HG03432 (cell line): ENCODE results near the gene DAPK2.

Experiments
- ATAC-seq: cut with Tn5 transposase; IDR thresholded peaks from one replicate; pipeline ENCODE4 v1.9.1; 2021; ENCODE audit warnings: mild to moderate bottlenecking, moderate library complexity; ENCODE audit not compliant: unreplicated experiment

DAPK2 gene

DNA sequence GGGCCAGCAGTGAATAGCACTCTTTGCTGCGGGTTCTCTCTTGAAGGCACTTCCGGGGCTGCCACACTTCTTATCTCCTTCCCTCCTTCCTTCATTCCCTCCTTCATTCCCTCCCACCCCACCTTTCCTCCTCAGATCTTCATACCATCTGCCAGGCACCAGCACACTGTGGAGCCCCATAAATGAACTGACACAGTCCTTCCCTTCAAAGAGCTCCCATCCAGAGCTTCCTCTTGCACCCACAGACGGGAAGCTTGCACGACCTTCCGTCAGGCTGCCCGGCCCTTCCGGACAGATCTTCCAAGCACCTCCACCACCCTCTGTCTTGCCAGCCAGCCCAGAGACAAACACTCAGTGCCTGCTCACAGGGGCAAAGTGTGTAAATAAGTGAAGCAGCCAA is 147.1 kb downstream of the DAPK2 start:
- ATAC-seq, result no peak

GRCh38 chr15:63896336-63897115 is 149.8 kb downstream of the DAPK2 start:
- ATAC-seq, result peak; percentile 75

DNA sequence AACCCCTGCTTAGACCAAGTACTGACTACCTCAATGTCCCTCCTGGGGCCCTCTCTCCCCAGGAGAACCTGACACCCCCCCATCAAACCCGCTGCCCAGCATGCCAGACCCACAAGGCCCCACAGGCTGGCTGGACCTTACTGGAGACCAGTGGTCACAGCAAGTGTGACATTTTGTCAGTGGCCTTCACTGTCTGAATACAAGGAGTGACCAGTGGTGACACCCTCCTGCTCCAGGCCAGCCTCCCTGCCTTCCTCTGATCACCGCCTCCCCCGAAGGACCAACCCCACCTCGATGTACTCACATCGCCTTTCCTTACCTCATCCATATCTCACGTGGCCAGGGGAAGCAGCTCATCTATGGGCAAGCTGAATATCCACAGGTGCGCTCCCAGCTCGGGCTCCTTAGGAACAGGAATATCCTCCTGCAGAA is 150.5 kb downstream of the DAPK2 start:
- ATAC-seq, result no peak

- no peak for ATAC-seq
Observed at GRCh38 chr15:63895194-63895593, 151.1 kb downstream of the DAPK2 start.

DNA sequence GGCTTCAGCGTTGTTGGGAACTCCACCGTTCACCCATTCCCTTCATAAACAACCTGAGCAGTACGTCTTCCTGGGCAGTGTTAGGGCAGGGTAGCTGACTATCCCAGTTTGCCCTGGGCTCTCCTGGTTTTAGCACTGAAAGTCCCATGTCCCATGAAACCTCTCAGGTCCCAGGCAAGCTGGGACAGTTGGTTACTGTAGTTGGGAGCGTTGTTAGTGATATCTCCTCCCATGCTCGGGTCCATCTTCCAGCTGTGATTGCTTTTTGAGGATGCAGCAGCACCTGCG is 151.7 kb downstream of the DAPK2 start:
- no peak for ATAC-seq

- no peak for ATAC-seq
Observed at GRCh38 chr15:63893866-63894661, 152.2 kb downstream of the DAPK2 start.

DNA sequence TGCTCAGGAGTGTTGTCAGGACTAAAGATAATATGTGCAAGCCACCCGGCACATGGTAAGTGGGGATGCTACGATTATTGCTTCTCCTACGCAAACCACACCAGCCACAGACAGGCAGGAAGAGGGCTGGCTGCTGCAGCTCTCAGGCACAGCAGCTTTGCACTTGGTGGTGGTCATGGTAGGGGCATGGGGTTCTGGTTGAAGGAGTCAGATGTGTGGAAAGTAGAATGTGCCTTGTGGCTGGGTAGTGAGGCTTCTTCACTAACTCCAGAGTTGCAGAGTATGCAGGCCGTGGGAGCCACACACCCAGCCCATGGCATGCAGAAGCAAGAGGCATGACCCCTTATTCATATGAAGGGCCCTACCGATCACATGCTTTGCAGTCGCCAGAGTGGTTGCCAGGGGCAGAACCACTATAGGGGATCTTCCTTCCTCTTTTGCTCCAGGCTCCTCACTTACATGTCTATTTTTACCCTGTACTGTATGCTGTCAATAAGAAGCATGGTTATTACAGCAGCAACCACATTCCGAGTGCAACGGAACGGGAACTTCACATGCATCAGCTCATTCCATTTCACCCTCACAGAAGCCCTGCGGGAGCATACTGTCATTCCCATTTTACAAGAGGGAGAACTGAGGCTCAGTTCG is 153.4 kb downstream of the DAPK2 start:
- ATAC-seq, result peak; percentile 44

DNA sequence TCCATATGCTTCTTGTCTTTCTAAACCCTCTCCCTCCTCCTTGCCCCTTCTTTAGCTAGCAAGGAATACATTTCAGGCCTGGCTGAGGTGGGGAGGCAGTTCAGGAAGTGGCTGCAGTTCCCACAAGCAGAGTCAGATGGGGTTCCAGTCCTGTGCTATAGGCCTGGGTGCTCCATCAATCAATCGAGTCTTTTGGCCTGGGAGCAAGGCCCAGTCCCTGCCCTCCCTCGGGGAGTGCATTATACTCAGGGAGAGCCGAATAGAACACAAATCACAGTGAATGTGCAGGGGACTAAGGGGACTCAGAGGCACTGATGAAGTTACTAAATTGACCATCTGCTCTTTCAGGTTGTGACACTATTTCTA is 154.5 kb downstream of the DAPK2 start:
- ATAC-seq, result no peak

DNA sequence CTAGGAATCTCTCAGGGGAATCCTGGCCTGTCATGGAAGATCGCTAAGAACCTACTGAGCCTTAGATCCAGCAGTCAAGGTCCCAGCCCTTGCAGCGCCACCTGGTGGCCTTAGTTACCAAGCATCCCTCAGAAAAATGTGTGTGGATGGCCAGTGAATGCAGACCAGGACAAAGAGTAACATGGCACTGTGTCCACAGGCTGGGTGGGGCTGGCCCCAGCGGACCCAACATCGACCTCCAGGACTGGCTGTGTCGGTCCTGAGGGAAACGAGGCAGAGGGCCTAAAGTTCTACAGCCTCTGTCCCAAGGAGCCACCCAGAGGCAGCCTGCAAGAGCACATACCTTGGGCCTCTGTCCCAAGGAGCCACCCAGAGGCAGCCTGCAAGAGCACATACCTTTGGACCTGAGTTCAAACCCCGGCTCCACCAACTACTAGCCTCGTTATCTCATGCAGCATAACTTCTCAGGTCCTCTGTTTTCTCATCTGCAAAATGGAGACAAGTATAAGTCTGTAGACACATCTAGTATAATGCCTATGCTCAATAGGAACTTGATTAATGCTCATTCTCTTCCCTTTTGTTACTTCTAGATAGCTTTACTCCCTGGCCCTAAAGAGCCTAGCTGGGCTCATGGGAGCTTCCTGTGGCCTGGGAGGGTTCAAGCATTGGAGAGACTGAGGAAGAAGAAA is 155.1 kb downstream of the DAPK2 start:
- no peak for ATAC-seq

- ATAC-seq, result no peak
Observed at GRCh38 chr15:63890617-63891016, 155.7 kb downstream of the DAPK2 start.

DNA sequence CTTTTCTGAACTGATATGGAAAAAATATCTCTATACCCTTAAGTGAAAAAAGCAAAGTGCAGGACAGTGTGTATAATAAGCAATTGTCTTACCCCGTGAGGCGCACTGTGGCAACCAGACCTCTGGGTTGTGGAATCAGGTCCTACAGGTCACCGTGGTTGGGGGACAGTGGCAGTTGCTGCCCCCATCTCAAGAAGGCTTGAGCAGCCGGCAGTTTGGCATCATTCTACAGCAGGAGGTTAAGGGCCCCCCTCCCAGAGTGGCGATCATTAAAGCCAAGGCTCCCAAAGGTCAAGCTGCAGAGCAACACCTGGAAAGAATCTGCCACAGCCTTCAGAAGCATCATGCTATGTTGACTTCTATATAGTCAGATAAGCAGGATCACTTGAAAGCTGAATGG is 156.5 kb downstream of the DAPK2 start:
- no peak for ATAC-seq

DNA sequence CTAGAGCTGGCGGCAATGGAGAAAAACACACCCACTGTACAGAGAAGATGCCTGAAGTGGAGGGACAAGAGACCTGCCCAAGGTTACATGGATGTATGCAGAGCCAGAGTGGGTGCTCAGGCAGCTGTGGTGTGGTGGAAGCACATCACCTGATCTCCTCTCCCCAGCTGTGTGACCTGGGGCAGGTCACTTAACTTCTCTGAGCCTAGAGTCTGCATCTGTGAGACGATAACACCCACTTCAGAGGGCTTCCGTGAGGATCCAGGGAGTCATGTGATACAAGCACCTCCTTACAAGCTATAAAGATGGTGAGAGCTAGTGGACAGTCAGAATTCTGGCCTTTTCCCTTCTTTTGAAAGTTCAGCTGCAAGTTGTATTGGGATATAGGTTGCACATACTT is 157.5 kb downstream of the DAPK2 start:
- no peak for ATAC-seq

GRCh38 chr15:63888146-63888545 is 158.1 kb downstream of the DAPK2 start:
- no peak for ATAC-seq

DNA sequence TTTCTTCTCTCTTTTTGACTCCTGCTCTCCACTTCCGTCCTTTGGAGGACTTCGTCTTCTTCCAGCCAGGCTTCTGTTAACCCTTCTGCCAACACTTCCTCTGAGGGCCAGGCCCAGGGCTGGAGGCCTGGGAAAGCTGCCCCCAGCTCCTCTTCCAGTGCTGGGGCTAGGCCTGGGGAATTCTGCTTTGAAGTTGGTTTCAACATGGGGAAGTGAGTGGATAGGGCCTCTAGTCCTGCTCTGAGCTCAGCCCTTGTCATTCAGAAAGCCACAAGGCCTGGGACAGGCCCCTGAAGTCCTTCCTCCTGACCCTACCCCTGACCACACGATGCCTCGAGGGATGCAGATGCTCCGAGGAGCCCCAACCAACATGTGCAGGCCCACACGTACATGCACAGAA is 158.7 kb downstream of the DAPK2 start:
- ATAC-seq, result no peak

DNA sequence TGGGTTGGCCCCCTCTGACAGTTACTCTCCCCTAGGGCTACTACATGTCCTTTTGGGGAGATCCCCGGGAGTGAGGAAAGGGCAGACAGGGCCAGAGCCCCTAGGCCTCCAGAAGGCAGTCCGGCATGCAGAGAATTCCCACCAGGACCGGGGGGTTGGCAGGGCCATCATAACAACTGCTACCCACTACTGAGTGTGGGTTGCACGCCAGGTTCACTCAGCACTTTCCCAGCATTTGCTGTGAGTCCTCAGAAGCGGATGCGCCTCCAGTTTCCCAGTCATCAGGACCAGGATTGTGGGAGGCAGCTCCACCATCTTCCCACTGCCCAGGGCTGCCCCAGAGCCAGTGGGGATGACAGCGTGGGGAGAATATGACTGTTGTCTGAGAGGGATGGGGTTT is 161.3 kb downstream of the DAPK2 start:
- no peak for ATAC-seq

- peak; percentile 56 for ATAC-seq
Observed at GRCh38 chr15:63881431-63881830, 164.9 kb downstream of the DAPK2 start.

DNA sequence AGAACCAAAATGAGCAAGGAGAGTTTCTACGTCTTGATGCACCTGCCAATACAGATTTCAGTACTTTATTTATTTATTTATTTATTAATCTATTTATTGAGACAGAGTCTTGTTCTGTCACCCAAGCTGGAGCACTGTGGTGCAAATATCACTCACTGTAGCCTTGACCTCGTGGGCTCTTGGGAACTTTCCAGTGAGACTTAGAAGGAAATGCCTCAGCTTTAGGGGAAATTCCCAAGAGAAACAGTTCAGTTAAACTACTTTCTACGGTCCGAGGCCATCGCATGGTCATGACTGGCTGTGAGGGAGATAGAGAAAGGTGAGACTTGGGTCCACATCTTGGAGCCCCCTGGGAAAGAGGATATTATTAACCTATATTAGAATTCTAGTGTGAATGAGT is 165.5 kb downstream of the DAPK2 start:
- ATAC-seq, result no peak

GRCh38 chr15:63879995-63880394 is 166.3 kb downstream of the DAPK2 start:
- no peak for ATAC-seq

GRCh38 chr15:63879211-63879610 is 167.1 kb downstream of the DAPK2 start:
- no peak for ATAC-seq

DNA sequence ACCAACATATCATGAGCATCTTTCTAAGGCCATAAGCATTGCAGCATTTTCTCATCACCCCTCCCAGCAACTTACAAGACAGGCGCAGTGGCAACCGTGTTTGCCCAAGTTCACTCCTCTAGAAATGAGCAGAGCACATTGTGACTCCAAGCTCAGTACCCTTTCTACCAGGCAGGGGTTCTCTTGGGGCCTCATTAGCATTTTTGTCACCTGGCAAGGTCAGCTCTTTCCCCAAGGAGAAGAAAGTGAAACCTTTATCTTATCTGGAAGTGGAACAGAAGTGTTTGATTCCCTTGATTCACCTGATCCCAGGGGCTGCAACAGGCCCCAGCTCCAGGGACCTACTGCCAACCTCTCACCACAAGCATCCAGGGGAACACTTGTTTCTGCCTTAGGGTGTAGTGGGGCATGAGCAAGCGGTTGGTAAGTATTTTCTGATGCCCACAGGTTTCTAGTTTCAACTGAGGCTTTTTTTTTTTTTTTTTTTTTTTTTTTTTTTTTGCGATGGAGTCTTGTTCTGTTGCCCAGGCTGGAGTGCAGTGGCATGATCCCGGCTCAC is 168.5 kb downstream of the DAPK2 start:
- no peak for ATAC-seq

- no peak for ATAC-seq
Observed at GRCh38 chr15:63876085-63876662, 170.1 kb downstream of the DAPK2 start.
